Thyroid gland (tissue), 4 donors: ENCODE results near the gene STX19.

ENCODE experiments used
- POLR2A ChIP-seq, 2 donors: fragments of 450-650 bp; IDR thresholded peaks; one replicate each; pipeline ENCODE4 v1.6.1; 2017; ENCODE audit warnings: antibody characterized with exemption in 2 of 2, mild to moderate bottlenecking in 2 of 2, moderate library complexity in 1 of 2
- TF ChIP-seq, protein P1 (sequence below), 6 experiments: fragments of 200-600 bp in 3 of 6; fragments of 450-650 bp in 3 of 6; sonication (generic) in 3 of 6; IDR thresholded peaks; one replicate each; pipeline ENCODE4 v1.5.1; 2016 to 2019; ENCODE audit warnings: antibody characterized with exemption in 6 of 6, mild to moderate bottlenecking in 2 of 6, inconsistent platforms in 1 of 6, moderate library complexity in 1 of 6

DNA sequence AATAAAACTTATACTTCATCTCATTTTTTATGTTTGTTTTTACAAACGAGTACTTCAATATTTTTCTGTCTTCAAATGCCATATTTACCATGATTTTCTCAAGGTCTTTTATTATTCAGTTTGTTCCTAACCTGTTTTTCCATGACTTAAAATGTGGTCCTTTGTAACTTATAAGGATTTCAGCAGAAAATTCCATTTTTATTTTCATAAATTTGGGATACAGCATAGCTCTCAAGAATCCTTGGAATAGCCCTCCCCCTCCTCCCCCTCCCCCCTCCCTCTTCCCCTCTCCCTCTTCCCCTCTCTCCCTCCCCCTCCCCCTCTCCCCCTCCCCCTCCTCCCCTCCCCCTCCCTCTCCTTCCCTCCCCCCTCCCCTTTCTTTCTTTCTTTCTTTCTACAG lies 14.9 kb upstream of the STX19 start:
- TF ChIP-seq, protein P1, sequence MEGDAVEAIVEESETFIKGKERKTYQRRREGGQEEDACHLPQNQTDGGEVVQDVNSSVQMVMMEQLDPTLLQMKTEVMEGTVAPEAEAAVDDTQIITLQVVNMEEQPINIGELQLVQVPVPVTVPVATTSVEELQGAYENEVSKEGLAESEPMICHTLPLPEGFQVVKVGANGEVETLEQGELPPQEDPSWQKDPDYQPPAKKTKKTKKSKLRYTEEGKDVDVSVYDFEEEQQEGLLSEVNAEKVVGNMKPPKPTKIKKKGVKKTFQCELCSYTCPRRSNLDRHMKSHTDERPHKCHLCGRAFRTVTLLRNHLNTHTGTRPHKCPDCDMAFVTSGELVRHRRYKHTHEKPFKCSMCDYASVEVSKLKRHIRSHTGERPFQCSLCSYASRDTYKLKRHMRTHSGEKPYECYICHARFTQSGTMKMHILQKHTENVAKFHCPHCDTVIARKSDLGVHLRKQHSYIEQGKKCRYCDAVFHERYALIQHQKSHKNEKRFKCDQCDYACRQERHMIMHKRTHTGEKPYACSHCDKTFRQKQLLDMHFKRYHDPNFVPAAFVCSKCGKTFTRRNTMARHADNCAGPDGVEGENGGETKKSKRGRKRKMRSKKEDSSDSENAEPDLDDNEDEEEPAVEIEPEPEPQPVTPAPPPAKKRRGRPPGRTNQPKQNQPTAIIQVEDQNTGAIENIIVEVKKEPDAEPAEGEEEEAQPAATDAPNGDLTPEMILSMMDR (IDR thresholded peaks at IDR 0.05), result no peak
- TF ChIP-seq POLR2A (IDR thresholded peaks at IDR 0.05), result no peak
